Measurements from ENCODE around the gene BRAT1. TPM values are rescaled to one million over a fixed set of nuclear protein-coding genes. Genes with fewer than 3 reads are reported as not detected.

The BRAT1 gene
- total and polyA plus RNA-seq, 11 donors: 10.9 to 27.8 (median 14.9) TPM

- Histone ChIP-seq H3K4me1 (no peaks in the 10 kb centered on the region), H3K36me3 (peaks cover 0 to 45% (median 25%) of the 10 kb centered on the region in 9 donors), H3K4me3 (no peak overlapping the region), H3K27me3 (no peaks in the 10 kb centered on the region), H3K9me3 (no peaks in the 10 kb centered on the region), H3K27ac (no peak overlapping the region)
- DNase-seq (no peak), ATAC-seq (no peak)
- intact Hi-C loops (cut with DNase I): no loop called here
- 95 to 97% (median 95%) methylated on average over 20 to 45 of the region's 54 CpGs for WGBS, 4 donors
- TF ChIP-seq POLR2A (IDR thresholded peaks at IDR 0.05) (no peak), CTCF (IDR thresholded peaks at IDR 0.05) (no peak)
Observed at GRCh38 chr7:2583798-2584580, 28.7 kb upstream of the BRAT1 start.

- Histone ChIP-seq H3K4me3 (no peak overlapping the region), H3K4me1 (no peaks in the 10 kb centered on the region), H3K27me3 (no peaks in the 10 kb centered on the region), H3K27ac (no peak overlapping the region), H3K9me3 (no peaks in the 10 kb centered on the region), H3K36me3 (peaks cover 0 to 47% (median 31%) of the 10 kb centered on the region in 9 donors)
- TF ChIP-seq POLR2A (IDR thresholded peaks at IDR 0.05): no peak
- intact Hi-C loops (cut with DNase I): no loop called here
- 83 to 95% (median 89%) methylated on average over 20 to 24 of the region's 24 CpGs for WGBS, 4 donors
- ATAC-seq (peak in 1 of 4 donors; percentile 44), DNase-seq (no peak)
Observed at GRCh38 chr7:2582006-2582735, 26.8 kb upstream of the BRAT1 start.

- H3K27ac ChIP-seq: no peak overlapping the region
- no peak for DNase-seq
- intact Hi-C loops (cut with DNase I): no loop called here
- H3K9me3 ChIP-seq: no peaks in the 10 kb centered on the region
- no peaks in the 10 kb centered on the region for H3K4me1 ChIP-seq
- no peaks in the 10 kb centered on the region for H3K27me3 ChIP-seq
- H3K36me3 ChIP-seq: peaks cover 0 to 42% (median 23%) of the 10 kb centered on the region in 9 donors
- WGBS, 4 donors: 95 to 97% (median 96%) methylated on average over 11 of the region's 11 CpGs
- no peak overlapping the region for H3K4me3 ChIP-seq
- no peak for ATAC-seq
- TF ChIP-seq CTCF (IDR thresholded peaks at IDR 0.05): no peak
Observed at GRCh38 chr7:2580636-2581035, 25.3 kb upstream of the BRAT1 start.

DNA sequence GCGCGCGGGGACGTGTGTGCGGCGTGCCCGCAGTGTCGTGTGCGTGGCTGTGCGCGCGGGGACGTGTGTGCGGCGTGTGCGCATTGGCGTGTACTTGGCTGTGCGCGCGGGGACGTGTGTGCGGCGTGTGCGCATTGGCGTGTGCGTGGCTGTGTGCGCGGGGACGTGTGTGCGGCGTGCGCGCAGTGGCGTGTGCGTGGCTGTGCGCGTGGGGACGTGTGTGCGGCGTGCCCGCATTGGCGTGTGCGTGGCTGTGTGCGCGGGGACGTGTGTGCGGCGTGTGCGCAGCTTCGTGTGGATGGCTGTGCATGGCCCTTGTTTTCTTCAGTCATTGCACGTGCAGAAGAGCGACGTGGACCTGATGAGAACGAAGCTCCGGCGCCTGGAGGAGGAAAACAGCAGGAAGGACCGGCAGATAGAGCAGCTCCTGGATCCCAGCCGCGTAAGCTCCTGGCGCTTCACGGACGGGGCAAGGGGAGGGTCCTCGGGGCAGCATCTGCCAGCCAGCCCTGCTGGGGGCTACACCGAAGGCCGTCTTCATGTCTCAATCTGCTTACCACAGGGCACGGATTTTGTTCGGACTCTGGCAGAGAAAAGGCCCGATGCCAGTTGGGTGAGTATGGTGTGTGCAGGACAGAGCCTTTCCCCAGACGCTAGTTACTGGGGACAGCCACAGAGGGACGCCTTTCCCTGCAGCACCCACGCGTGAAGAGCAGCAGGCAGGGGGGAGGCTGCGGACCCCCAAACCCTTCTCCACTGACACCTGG, 22.8 kb upstream of the BRAT1 start:
- TF ChIP-seq POLR2A (IDR thresholded peaks at IDR 0.05): no peak
- TF ChIP-seq CTCF (IDR thresholded peaks at IDR 0.05): no peak
- H3K36me3 ChIP-seq: peaks cover 0 to 52% (median 25%) of the 10 kb centered on the region in 9 donors
- DNase-seq: no peak
- no peaks in the 10 kb centered on the region for H3K27me3 ChIP-seq
- no peak for ATAC-seq
- no peak overlapping the region for H3K27ac ChIP-seq
- H3K4me3 ChIP-seq: no peak overlapping the region
- 94 to 97% (median 95%) methylated on average over 60 to 73 of the region's 73 CpGs for WGBS, 4 donors
- H3K9me3 ChIP-seq: no peaks in the 10 kb centered on the region
- intact Hi-C loops (cut with DNase I): loop anchor here in 2 of 10 donors (10.0 kb wide), 1 partner anchor 87 kb away; no protein-coding TSS in a partner anchor
- no peaks in the 10 kb centered on the region for H3K4me1 ChIP-seq
